HepG2 (cell line): Measurements from ENCODE around the gene AEN. TPM values are rescaled to one million over a fixed set of nuclear protein-coding genes. Genes with fewer than 3 reads are reported as not detected.
A peak's percentile ranks its signal among the peaks of the same experiment; 100 is the strongest.

ENCODE experiments used
- AHR ChIP-seq: IDR thresholded peaks from 2 replicates; pipeline ENCODE4 v1.6.1; 2018; ENCODE audit warnings: missing genetic modification reagents, missing compliant biosample characterization
- BRD4 ChIP-seq: sonication (generic); formaldehyde crosslinking; IDR thresholded peaks from 2 replicates; pipeline ENCODE4 v1.4.0; 2020; ENCODE audit warnings: missing genetic modification reagents
- IRX3 ChIP-seq: sonication (generic); formaldehyde crosslinking; IDR thresholded peaks from 2 replicates; pipeline ENCODE4 v1.8.1; 2023; ENCODE audit warnings: mild to moderate bottlenecking, low read depth, missing genetic modification reagents, borderline replicate concordance
- ISX ChIP-seq: sonication (generic); formaldehyde crosslinking; conservative IDR thresholded peaks from 2 replicates; pipeline ENCODE4 v1.5.0; 2020; ENCODE audit warnings: missing genetic modification reagents
- MED1 ChIP-seq: sonication (generic); formaldehyde crosslinking; IDR thresholded peaks from 2 replicates; pipeline ENCODE4 v1.4.0; 2020; ENCODE audit warnings: missing genetic modification reagents
- NR3C1 ChIP-seq: sonication (generic); formaldehyde crosslinking; IDR thresholded peaks from 2 replicates; pipeline ENCODE4 v1.4.0; 2020; ENCODE audit warnings: missing genetic modification reagents
- PHB2 ChIP-seq: fragments of 450-650 bp; IDR thresholded peaks from 2 replicates; pipeline ENCODE4 v1.6.1; 2018; ENCODE audit not compliant: partially characterized antibody
- PRDM10 ChIP-seq: sonication (generic); formaldehyde crosslinking; IDR thresholded peaks from 2 replicates; pipeline ENCODE4 v1.4.0; 2020; ENCODE audit warnings: low read depth, missing genetic modification reagents
- ZC3H4 ChIP-seq: sonication (generic); formaldehyde crosslinking; IDR thresholded peaks from 2 replicates; pipeline ENCODE4 v1.4.0; 2020; ENCODE audit warnings: missing genetic modification reagents, borderline replicate concordance
- ZMYM4 ChIP-seq: sonication (generic); formaldehyde crosslinking; IDR thresholded peaks from 2 replicates; pipeline ENCODE4 v1.8.1; 2023; ENCODE audit warnings: mild to moderate bottlenecking, missing genetic modification reagents
- ZNF124 ChIP-seq: sonication (generic); formaldehyde crosslinking; IDR thresholded peaks from 2 replicates; pipeline ENCODE4 v1.4.0; 2020; ENCODE audit warnings: missing genetic modification reagents
- ZNF143 ChIP-seq: sonication (generic); formaldehyde crosslinking; IDR thresholded peaks from 2 replicates; pipeline ENCODE4 v1.4.0; 2020; ENCODE audit warnings: missing genetic modification reagents
- ZNF256 ChIP-seq: sonication (generic); formaldehyde crosslinking; conservative IDR thresholded peaks from 2 replicates; pipeline ENCODE4 v1.4.0; 2020; ENCODE audit warnings: missing genetic modification reagents
- ZNF331 ChIP-seq: sonication (generic); formaldehyde crosslinking; IDR thresholded peaks from 2 replicates; pipeline ENCODE4 v1.4.0; 2020; ENCODE audit warnings: missing genetic modification reagents
- ZNF34 ChIP-seq: sonication (generic); formaldehyde crosslinking; IDR thresholded peaks from 2 replicates; pipeline ENCODE4 v1.4.0; 2020; ENCODE audit warnings: mild to moderate bottlenecking, missing genetic modification reagents, borderline replicate concordance
- ZNF549 ChIP-seq: sonication (generic); formaldehyde crosslinking; IDR thresholded peaks from 2 replicates; pipeline ENCODE4 v1.5.0; 2020; ENCODE audit warnings: missing genetic modification reagents
- ZNF577 ChIP-seq: sonication (generic); formaldehyde crosslinking; IDR thresholded peaks from 2 replicates; pipeline ENCODE4 v1.4.0; 2020; ENCODE audit warnings: mild to moderate bottlenecking, low read depth, missing genetic modification reagents, borderline replicate concordance
- ZNF580 ChIP-seq: IDR thresholded peaks from 2 replicates; pipeline ENCODE4 v1.6.1; 2016; ENCODE audit warnings: low read depth, borderline replicate concordance
- ZNF605 ChIP-seq: sonication (generic); formaldehyde crosslinking; IDR thresholded peaks from 2 replicates; pipeline ENCODE4 v1.8.0; 2022; ENCODE audit warnings: mild to moderate bottlenecking, missing genetic modification reagents
- ZNF619 ChIP-seq: sonication (generic); formaldehyde crosslinking; IDR thresholded peaks from 2 replicates; pipeline ENCODE4 v1.4.0; 2020; ENCODE audit warnings: mild to moderate bottlenecking, missing genetic modification reagents
- ZNF878 ChIP-seq: sonication (generic); formaldehyde crosslinking; IDR thresholded peaks from 2 replicates; pipeline ENCODE4 v1.8.1; 2023; ENCODE audit warnings: mild to moderate bottlenecking, missing genetic modification reagents, moderate library complexity
- polyA plus RNA-seq, 8 experiments: library from polyadenylated mRNA; depleted of rRNA in 3 of 8; stranded (reverse) in 7 of 8; unstranded in 1 of 8; fragments of >200 nt; fragmentation: Illumina TruSeq in 4 of 8; extraction: Trizol in 4 of 8; gene quantifications; 2 replicates each; pipeline versions ENCODE4 v1.2.1 to v1.2.3, GENCODE V29; 2011 to 2016; ENCODE audit warnings: low read depth in 4 of 8, missing spikeins in 1 of 8, mixed read lengths in 1 of 8; ENCODE audit not compliant: insufficient read depth in 1 of 8
- total RNA-seq, 5 experiments: library from RNA; depleted of rRNA; stranded (reverse); fragments of >200 nt; fragmentation: Illumina TruSeq; extraction: Trizol; gene quantifications; 2 replicates each; pipeline ENCODE4 v1.2.3, GENCODE V29; 2016; ENCODE audit warnings: low read depth in 1 of 5
- TF ChIP-seq, protein P1 (sequence below): sonication (generic); formaldehyde crosslinking; IDR thresholded peaks from 2 replicates; pipeline ENCODE4; 2020; ENCODE audit warnings: missing genetic modification reagents, mild to moderate bottlenecking, borderline replicate concordance
- TF ChIP-seq, protein P2 (sequence below): sonication (generic); formaldehyde crosslinking; conservative IDR thresholded peaks from 2 replicates; pipeline ENCODE4 v1.4.0; 2020; ENCODE audit warnings: missing genetic modification reagents

AEN gene
- total and polyA plus RNA-seq, 2 of the 13 experiments (the other 11 are each of a cell fraction or from before 2014, with no cell fraction given), result 51.3 to 118 TPM

DNA sequence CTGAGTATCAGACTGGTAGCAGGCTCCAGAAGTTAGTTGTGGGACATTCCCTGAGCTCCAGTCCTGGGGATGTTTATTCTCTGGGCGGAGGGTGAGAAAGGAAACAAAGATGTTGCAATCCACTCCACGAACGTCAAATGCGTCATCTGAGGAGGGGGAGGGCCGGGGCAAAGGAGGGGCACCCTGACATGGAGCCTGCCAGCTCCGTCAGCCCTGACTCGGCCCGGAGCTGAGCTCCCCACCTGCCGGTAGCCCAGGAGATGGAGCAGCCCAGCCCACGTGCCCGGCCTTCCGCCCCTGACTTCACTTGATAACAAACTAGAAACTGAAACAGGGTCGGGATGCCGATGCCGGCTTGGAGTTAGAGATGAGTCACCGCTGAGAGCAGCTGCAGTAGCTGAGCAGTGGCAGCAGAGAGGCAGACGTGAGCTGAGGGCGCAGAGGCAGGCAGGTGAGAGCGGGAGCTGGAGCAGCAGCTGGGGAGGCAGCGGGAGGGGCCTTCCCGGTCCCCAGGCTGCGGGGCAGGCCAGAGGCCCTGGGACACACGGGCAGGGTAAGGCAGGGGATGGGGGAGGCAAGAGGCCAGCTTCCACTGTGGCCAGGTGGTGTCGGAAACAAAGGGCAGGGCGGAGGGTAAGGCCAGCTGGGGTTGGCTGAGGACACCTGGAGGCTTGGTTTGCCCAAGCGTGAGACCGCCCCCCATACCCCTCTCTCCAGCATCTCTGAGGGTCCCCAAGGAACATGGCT, 17.7 kb downstream of the AEN start, which contains the start of gene ISG20 (continued):
- peak; percentile 71; the same call in 1 of the 2 replicates for TF ChIP-seq ZMYM4
- TF ChIP-seq PRDM10 (CRISPR knock-in tag), result peak; percentile 99
- TF ChIP-seq NR3C1 (CRISPR knock-in tag), result no peak
- TF ChIP-seq ZNF577 (CRISPR knock-in tag), result no peak
- TF ChIP-seq ZC3H4, result no peak
- TF ChIP-seq, protein P1, sequence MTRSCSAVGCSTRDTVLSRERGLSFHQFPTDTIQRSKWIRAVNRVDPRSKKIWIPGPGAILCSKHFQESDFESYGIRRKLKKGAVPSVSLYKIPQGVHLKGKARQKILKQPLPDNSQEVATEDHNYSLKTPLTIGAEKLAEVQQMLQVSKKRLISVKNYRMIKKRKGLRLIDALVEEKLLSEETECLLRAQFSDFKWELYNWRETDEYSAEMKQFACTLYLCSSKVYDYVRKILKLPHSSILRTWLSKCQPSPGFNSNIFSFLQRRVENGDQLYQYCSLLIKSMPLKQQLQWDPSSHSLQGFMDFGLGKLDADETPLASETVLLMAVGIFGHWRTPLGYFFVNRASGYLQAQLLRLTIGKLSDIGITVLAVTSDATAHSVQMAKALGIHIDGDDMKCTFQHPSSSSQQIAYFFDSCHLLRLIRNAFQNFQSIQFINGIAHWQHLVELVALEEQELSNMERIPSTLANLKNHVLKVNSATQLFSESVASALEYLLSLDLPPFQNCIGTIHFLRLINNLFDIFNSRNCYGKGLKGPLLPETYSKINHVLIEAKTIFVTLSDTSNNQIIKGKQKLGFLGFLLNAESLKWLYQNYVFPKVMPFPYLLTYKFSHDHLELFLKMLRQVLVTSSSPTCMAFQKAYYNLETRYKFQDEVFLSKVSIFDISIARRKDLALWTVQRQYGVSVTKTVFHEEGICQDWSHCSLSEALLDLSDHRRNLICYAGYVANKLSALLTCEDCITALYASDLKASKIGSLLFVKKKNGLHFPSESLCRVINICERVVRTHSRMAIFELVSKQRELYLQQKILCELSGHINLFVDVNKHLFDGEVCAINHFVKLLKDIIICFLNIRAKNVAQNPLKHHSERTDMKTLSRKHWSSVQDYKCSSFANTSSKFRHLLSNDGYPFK (CRISPR knock-in tag), result peak; percentile 92
- TF ChIP-seq ZNF605, result peak; percentile 97
- peak; percentile 95; the same call in 1 of the 2 replicates for TF ChIP-seq ZNF34 (CRISPR knock-in tag)
- TF ChIP-seq ZNF256 (CRISPR knock-in tag), result no peak
- peak; percentile 77; the same call in 1 of the 2 replicates for TF ChIP-seq ZNF619
- no peak for TF ChIP-seq IRX3 (CRISPR knock-in tag)
- TF ChIP-seq ZNF331 (CRISPR knock-in tag), result peak; percentile 91; the same call in 1 of the 2 replicates
- TF ChIP-seq ZNF124 (CRISPR knock-in tag), result no peak
- no peak for TF ChIP-seq PHB2
- no peak for TF ChIP-seq ISX
- no peak for TF ChIP-seq ZNF549 (CRISPR knock-in tag)
- peak; percentile 83 for TF ChIP-seq MED1 (CRISPR knock-in tag)
- TF ChIP-seq ZNF878, result no peak
- TF ChIP-seq AHR (CRISPR knock-in tag), result no peak; the same call in 1 of the 2 replicates
- TF ChIP-seq ZNF143 (CRISPR knock-in tag), result no peak
- TF ChIP-seq, protein P2, sequence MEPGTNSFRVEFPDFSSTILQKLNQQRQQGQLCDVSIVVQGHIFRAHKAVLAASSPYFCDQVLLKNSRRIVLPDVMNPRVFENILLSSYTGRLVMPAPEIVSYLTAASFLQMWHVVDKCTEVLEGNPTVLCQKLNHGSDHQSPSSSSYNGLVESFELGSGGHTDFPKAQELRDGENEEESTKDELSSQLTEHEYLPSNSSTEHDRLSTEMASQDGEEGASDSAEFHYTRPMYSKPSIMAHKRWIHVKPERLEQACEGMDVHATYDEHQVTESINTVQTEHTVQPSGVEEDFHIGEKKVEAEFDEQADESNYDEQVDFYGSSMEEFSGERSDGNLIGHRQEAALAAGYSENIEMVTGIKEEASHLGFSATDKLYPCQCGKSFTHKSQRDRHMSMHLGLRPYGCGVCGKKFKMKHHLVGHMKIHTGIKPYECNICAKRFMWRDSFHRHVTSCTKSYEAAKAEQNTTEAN (CRISPR knock-in tag), result peak; percentile 65; the same call in 1 of the 2 replicates
- TF ChIP-seq ZNF580, result peak; percentile 89; the same call in 1 of the 2 replicates
- no peak for TF ChIP-seq BRD4 (CRISPR knock-in tag)
